HG02642 (cell line): Measurements from ENCODE around the gene TSNAX.
"Not testable (repeated sequence)": the region's sequence is repeated elsewhere in the genome, so short reads cannot be mapped to it uniquely, and the experiment has no call there.

ENCODE experiments used
- ATAC-seq: cut with Tn5 transposase; IDR thresholded peaks from one replicate; pipeline ENCODE4 v1.9.1; 2021; ENCODE audit warnings: mild to moderate bottlenecking; ENCODE audit not compliant: unreplicated experiment, poor library complexity

The TSNAX gene

GRCh38 chr1:231528172-231529029 lies at the start of gene TSNAX:
TSNAX (plus strand) TSS chr1:231528669; CDS start chr1:231528811, 142 bp downstream.
- peak; percentile 99 for ATAC-seq

GRCh38 chr1:231478811-231479210 lies 49.7 kb upstream of the TSNAX start:
- no peak for ATAC-seq

GRCh38 chr1:231480008-231480407 lies 48.5 kb upstream of the TSNAX start:
- no peak for ATAC-seq

- ATAC-seq, result no peak
Measured at GRCh38 chr1:231481289-231481688, 47.2 kb upstream of the TSNAX start.

- no peak for ATAC-seq
Measured at GRCh38 chr1:231485029-231485784, 43.3 kb upstream of the TSNAX start.

DNA sequence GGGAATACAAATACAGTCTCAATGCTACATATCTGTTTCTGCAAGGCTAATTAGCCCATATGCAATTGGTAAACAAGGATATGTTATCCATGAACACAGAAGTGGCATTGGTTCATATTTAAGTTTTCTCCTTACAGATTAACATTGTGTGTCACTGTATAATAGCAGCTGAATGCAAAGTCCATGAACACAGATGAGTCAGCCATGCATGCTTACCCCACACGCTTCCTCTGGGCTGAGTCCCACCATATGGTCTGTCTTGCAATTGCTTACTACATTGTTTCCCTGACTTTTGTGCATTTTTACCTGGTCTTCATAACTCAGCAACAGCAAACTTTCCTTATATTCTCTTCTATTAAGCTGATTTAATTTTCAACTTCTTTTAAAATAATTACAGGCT lies 41.5 kb upstream of the TSNAX start:
- no peak for ATAC-seq

DNA sequence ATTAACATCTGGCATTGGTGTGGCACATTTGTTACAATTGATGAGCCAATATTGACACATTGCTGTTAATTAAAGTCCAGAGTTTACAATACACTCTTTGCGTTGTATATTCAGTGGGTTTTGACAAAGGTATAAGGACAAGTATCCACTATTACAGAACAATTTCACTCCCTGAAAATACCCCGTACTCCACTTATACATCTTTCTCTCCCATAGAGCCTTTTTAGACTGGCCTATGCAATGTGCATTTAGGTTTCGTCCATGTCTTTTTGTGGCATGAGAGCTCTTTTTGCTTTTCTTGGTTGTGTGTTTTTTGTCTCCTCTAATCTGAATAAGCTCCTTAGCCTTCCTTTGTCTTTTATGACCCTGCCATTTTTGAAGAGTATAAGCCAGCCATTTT lies 40.6 kb upstream of the TSNAX start:
- ATAC-seq, result no peak

- no peak for ATAC-seq
Measured at GRCh38 chr1:231493421-231494185, 34.9 kb upstream of the TSNAX start.

DNA sequence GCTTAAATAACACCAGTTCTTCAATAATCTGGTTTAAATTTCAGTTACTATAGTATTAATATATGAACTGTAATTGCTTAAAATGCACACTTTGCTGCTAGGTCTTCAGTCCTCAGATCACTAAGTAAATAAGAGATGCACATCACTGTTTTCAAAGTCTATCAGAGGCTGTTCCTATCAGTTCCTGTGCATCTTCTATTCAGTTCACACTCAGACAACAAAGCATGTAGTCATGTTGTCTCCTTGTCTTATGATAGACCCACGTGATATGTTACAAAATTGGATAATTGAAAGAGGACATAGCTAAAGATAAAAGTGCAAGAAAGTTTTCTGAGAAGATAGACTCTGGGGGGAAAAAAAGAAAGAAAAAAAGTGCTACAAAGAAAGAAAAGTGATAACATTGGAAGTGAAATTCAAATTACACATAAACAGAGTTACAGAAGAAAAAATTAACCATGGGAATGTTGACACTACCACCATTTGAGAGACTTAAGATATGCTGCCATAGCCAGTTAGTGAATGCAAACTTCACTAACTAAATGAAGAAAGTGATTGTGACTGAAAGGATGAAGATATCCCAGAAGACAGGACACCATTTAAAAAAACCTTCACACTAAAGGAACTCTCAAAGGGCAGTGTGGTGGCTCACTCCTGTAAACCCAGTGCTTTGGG lies 33.9 kb upstream of the TSNAX start:
- ATAC-seq, result no peak

DNA sequence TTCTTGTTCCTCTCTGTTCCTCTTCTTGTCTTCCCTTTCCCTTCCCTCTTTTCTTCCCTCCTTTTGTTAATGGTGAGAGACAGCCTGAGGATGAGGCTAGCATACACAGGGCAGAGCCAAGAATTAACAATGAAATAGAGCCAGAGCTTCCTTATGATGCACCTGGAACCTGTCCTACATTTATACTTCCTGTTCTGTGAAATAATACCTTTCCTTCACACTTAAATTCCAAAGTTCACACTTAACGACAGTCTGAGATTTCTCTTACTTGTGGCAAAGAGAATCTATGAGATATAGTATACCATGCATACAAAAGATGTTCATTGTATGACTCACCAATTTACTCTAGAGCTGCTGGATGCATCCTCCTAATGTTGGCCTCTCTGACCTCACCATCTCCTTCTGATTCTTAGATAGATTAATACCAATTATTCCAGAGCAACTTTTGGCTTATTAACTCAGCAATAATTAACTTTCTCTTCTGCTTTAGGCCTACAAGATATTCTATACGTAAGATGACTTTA lies 30.8 kb upstream of the TSNAX start:
- no peak for ATAC-seq

DNA sequence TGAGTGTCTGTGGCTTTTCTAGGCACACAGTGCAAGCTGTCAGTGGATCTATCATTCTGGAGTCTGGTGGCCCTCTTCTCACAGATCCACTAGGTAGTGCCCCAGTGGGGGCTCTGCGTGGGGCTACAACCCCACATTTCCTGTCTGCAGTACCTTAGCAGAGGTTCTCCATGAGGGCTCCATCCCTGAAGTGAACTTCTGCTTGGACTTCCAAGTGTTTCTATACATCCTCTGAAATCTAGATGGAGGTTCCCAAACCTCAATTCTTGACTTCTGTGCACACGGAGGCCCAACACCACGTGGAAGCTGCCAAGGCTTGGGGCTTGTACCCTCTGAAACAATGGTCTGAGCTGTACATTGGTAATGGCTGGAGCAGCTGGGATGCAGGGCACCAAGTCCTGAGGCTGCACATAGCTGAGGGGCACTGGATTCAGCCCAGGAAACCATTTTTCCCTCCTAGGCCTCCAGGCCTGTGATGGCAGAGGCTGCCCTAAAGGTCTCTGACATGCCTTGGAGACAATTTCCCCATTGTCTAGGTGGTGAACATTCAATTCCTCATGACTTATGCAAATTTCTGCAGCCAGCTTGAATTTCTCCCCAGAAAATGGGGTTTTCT lies 29.2 kb upstream of the TSNAX start:
- ATAC-seq, result no peak

DNA sequence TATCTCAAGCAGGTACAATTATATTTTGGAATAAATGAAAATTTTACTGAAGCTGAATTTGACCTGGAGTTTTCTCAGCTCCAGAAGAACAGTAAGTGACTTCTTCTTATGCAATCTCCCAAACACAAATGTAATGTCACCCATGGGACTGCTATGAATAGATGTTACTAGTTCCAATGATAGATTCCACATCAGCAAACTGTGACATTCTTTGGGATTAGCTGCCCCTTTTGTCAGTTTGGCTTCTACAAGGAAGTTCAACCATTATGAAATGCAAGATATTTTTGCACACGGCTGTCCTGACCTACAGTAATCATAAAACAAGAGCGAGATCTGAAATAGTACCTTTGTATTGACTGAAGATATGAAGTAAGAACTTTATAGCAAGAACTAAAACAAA lies 27.8 kb upstream of the TSNAX start:
- ATAC-seq, result no peak

GRCh38 chr1:231503168-231503567 lies 25.3 kb upstream of the TSNAX start:
- ATAC-seq, result not testable (repeated sequence)

DNA sequence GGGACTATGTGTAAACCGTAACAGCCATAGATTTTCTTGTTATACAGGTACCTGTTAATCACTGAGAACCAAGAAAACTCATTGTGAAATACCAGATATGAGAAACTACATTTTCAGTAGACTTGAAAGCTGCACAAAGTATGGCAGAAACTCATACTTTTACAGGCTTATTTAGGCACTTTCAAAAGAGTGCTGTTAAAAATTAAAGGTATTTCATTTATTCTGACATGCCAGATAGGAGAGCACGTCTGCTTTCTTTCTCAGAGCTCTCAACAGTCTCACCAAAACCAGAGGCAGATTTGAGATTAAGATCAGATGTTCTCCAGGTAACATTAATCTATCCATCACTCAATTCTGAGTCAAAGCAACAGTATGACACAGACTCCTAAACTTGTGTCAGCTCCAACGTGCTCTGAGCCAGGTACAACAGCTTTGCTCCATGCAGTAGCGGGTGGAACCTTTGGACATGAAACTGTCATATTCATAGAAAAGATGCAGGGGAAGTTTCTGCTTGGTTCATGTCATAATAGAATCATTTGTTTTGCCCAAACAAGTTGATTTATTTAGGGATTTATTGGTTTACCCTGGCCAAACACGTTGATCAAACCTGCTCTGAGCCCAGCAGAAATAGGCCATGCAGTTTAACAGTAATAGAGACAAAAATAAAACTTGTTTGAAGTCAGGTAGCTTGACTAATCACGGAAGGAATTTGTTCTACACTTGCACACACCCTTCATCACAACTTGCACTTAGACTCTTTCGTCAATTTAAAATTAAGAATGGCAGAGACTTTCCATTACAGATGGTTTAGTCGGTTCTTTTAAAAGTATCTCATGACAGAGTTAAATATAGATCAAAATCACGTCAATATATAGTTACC lies 20.8 kb upstream of the TSNAX start:
- peak; percentile 51 for ATAC-seq

GRCh38 chr1:231508497-231508896 lies 20.0 kb upstream of the TSNAX start:
- ATAC-seq, result no peak

GRCh38 chr1:231508941-231509340 lies 19.5 kb upstream of the TSNAX start:
- no peak for ATAC-seq

- no peak for ATAC-seq
Measured at GRCh38 chr1:231512147-231512698, 16.2 kb upstream of the TSNAX start.

- ATAC-seq, result no peak
Measured at GRCh38 chr1:231515748-231516147, 12.7 kb upstream of the TSNAX start.
